ENCODE data around the gene LCN9.
A peak's percentile ranks its signal among the peaks of the same experiment; 100 is the strongest.

Gene LCN9

GRCh38 chr9:135698767-135699166 is 35.7 kb downstream of the LCN9 start:
- DNase-seq (ENCODE audit: low read depth), result no peak

- no peak for DNase-seq (ENCODE audit: low read depth)
Measured at GRCh38 chr9:135699440-135699839, 36.3 kb downstream of the LCN9 start, which contains the start of gene SOHLH1. SOHLH1 (minus strand) TSS chr9:135699481; CDS start chr9:135699467, 14 bp downstream.

- DNase-seq (ENCODE audit: low read depth), result no peak
Measured at GRCh38 chr9:135700525-135700924, 37.4 kb downstream of the LCN9 start.

- no peak for DNase-seq (ENCODE audit: low read depth)
Measured at GRCh38 chr9:135701067-135701958, 38.2 kb downstream of the LCN9 start.

GRCh38 chr9:135701959-135702721 is 39.0 kb downstream of the LCN9 start, which contains the start of gene KCNT1:
KCNT1 (plus strand) TSS chr9:135702185; CDS start chr9:135702259, 74 bp downstream.
- peak; percentile 5 for DNase-seq (ENCODE audit: low read depth)

GRCh38 chr9:135703726-135704125 is 40.6 kb downstream of the LCN9 start:
- no peak for DNase-seq (ENCODE audit: low read depth)

- no peak for DNase-seq (ENCODE audit: low read depth)
Measured at GRCh38 chr9:135704483-135704882, 41.4 kb downstream of the LCN9 start.

GRCh38 chr9:135705376-135705775 is 42.3 kb downstream of the LCN9 start:
- no peak for DNase-seq (ENCODE audit: low read depth)

GRCh38 chr9:135706288-135706687 is 43.2 kb downstream of the LCN9 start:
- DNase-seq (ENCODE audit: low read depth), result no peak

- no peak for DNase-seq (ENCODE audit: low read depth)
Measured at GRCh38 chr9:135707252-135708138, 44.4 kb downstream of the LCN9 start.

GRCh38 chr9:135708164-135708563 is 45.1 kb downstream of the LCN9 start:
- no peak for DNase-seq (ENCODE audit: low read depth)

- DNase-seq (ENCODE audit: low read depth), result no peak
Measured at GRCh38 chr9:135711391-135711790, 48.3 kb downstream of the LCN9 start.

GRCh38 chr9:135711881-135712280 is 48.8 kb downstream of the LCN9 start:
- no peak for DNase-seq (ENCODE audit: low read depth)

GRCh38 chr9:135712613-135713295 is 49.6 kb downstream of the LCN9 start:
- DNase-seq (ENCODE audit: low read depth), result no peak

- DNase-seq (ENCODE audit: low read depth), result no peak
Measured at GRCh38 chr9:135714242-135715055, 51.3 kb downstream of the LCN9 start.

- DNase-seq (ENCODE audit: low read depth), result no peak
Measured at GRCh38 chr9:135715056-135715595, 52.0 kb downstream of the LCN9 start.

- no peak for DNase-seq (ENCODE audit: low read depth)
Measured at GRCh38 chr9:135716045-135716444, 52.9 kb downstream of the LCN9 start.

All from amniotic epithelial cell (primary cell).